Epithelial cell of esophagus (primary cell): ENCODE results near the gene LMBRD1.

Experiments used
- DNase-seq: peaks from one replicate; pipeline ENCODE4 v3.0.0; 2010; ENCODE audit warnings: low read depth
- H3K4me3 ChIP-seq: 2 replicates; pipeline ENCODE4 v1.5.1; 2011; ENCODE audit warnings: mild to moderate bottlenecking, low read length, control low read depth
- CTCF ChIP-seq: IDR thresholded peaks from 2 replicates; pipeline ENCODE4 v1.5.1; 2011; ENCODE audit warnings: low read depth, mild to moderate bottlenecking, low read length, control low read depth, inconsistent platforms; ENCODE audit not compliant: insufficient read depth; ENCODE audit errors: missing control alignments

The LMBRD1 gene

DNA sequence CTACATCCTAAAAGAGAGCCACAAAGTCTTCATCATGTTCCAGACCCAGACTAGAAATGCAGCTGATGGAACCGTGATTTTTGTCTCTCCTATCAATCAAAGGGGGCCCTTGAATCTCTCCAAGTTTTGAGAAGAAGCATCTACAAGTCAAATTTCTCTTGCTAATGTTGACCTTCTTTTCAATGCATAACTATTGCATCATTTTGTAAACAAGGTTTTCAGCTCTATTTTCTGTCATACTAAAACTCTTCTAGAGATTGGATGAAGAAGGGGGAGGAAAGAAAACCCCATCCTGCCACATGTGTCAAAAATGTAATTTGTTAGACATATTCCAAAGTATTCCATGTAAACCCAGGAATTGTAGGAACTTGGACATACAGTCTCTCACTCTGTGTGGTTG is 169.2 kb downstream of the LMBRD1 start:
- DNase-seq: no peak
- H3K4me3 ChIP-seq: no peak overlapping the region
- TF ChIP-seq CTCF: no peak

DNA sequence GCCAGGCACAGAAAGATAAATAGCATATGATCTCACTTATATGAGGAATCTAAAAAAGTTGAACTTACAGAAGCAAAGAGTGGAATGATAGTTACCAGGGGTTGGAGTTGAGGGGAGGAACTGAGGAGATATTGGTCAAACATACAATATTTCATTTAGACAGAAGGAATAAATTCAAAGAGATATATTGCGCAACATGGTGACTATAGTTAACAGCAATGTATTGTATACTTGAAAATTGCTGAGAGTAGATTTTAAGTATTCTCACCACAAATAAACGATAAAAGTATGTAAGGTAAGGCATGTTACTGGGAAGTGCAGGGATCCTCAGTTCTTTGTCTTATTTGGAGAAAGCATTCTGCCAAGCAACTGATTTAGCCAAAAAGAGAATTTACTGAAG is 171.9 kb downstream of the LMBRD1 start:
- peak; percentile 7 for DNase-seq
- no peak for TF ChIP-seq CTCF
- no peak overlapping the region for H3K4me3 ChIP-seq
